HuH-7 (cell line): ENCODE data around the gene MSRB1.

ENCODE experiments used
- DNase-seq: peaks from one replicate; pipeline ENCODE4 v3.0.0; 2011; ENCODE audit warnings: low spot score

Gene MSRB1

GRCh38 chr16:1895949-1896675 lies 46.9 kb downstream of the MSRB1 start:
- no peak for DNase-seq

GRCh38 chr16:1895068-1895467 lies 47.9 kb downstream of the MSRB1 start:
- no peak for DNase-seq

DNA sequence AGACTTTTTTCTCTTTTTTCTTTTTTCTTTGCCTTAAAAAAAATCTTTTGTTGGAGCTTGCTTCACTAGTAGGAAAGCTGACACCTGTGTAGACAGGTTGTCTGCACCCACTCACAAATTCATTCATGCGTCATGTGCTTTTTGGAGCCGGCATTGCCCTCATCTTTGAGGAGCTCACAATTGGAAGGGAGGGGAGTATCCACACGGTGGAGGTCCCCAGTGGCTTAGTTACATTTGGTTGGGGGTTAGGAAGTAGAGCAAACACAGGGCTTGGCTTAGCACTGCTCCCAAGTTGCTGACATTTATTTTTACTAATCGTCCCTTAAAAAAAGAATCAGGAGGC lies 52.3 kb downstream of the MSRB1 start:
- no peak for DNase-seq

DNA sequence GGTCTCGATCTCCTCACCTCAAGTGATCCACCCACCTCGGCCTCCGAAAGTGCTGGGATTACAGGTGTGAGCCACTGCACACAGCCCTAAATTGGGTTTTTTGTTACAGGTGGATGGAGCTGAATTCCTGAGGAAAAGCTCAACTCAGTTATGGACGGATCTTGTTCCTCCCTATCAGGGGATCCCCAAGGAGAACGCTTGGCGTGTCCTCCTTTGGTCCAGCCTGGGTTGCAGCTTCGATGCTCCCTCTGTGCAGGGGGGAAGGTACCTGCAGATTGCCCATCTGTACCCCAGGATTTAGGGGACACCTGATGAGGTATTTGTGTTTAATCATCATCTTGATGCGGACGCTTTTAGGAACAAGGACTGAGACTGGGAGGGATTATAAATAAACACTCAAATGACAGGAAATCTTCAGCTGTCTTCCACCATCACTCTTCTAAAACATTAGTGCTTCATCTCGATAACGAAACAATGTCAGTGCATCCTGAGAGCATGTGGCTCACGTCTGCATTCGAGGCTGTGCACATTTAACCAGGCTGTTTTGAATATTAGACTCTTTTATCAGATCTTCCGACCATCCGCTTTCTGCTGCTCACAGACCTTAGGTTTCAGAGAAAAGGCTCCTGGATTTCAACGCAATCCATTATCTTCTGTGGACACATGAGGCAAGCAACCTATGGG lies 52.8 kb downstream of the MSRB1 start:
- no peak for DNase-seq
